GM15510 (cell line): ENCODE data around the gene KIAA1549.

Experiments used
- POLR2A ChIP-seq: IDR thresholded peaks from 3 replicates; pipeline ENCODE4 v1.6.1; 2011; ENCODE audit warnings: borderline replicate concordance; ENCODE audit not compliant: insufficient read length; ENCODE audit errors: extremely low read depth

KIAA1549 gene

GRCh38 chr7:138934367-138934766 is 46.8 kb downstream of the KIAA1549 start:
- TF ChIP-seq POLR2A = no peak

GRCh38 chr7:138932870-138933269 is 48.3 kb downstream of the KIAA1549 start:
- TF ChIP-seq POLR2A = no peak

- no peak for TF ChIP-seq POLR2A
Observed at GRCh38 chr7:138932427-138932826, 48.8 kb downstream of the KIAA1549 start.

GRCh38 chr7:138929969-138930368 is 51.2 kb downstream of the KIAA1549 start:
- TF ChIP-seq POLR2A = no peak

GRCh38 chr7:138926241-138926612 is 55.0 kb downstream of the KIAA1549 start:
- no peak for TF ChIP-seq POLR2A

GRCh38 chr7:138924501-138925225 is 56.5 kb downstream of the KIAA1549 start:
- TF ChIP-seq POLR2A = no peak

GRCh38 chr7:138921277-138921676 is 59.9 kb downstream of the KIAA1549 start:
- no peak for TF ChIP-seq POLR2A

- no peak for TF ChIP-seq POLR2A
Observed at GRCh38 chr7:138919911-138920310, 61.3 kb downstream of the KIAA1549 start.

GRCh38 chr7:138919216-138919615 is 62.0 kb downstream of the KIAA1549 start:
- TF ChIP-seq POLR2A = no peak

GRCh38 chr7:138918756-138919155 is 62.4 kb downstream of the KIAA1549 start:
- TF ChIP-seq POLR2A = no peak

- TF ChIP-seq POLR2A = no peak
Observed at GRCh38 chr7:138918176-138918575, 63.0 kb downstream of the KIAA1549 start.

GRCh38 chr7:138917771-138918170 is 63.4 kb downstream of the KIAA1549 start:
- no peak for TF ChIP-seq POLR2A

- TF ChIP-seq POLR2A = no peak
Observed at GRCh38 chr7:138916731-138917130, 64.5 kb downstream of the KIAA1549 start.

GRCh38 chr7:138916275-138916674 is 64.9 kb downstream of the KIAA1549 start:
- TF ChIP-seq POLR2A = no peak

GRCh38 chr7:138913783-138914182 is 67.4 kb downstream of the KIAA1549 start:
- TF ChIP-seq POLR2A = no peak

GRCh38 chr7:138911007-138911406 is 70.2 kb downstream of the KIAA1549 start:
- no peak for TF ChIP-seq POLR2A

- no peak for TF ChIP-seq POLR2A
Observed at GRCh38 chr7:138907850-138908249, 73.3 kb downstream of the KIAA1549 start.
